Measurements from ENCODE around the gene HBQ1.
"Not testable (repeated sequence)": the region's sequence is repeated elsewhere in the genome, so short reads cannot be mapped to it uniquely, and the experiment has no call there.

The HBQ1 gene

GRCh38 chr16:211631-212180 is 31.4 kb downstream of the HBQ1 start:
- not testable (repeated sequence) for DNase-seq

- DNase-seq: no peak
These were observed 32.7 kb downstream of the HBQ1 start for GRCh38 chr16:212999-213398.

GRCh38 chr16:220021-220420 is 39.8 kb downstream of the HBQ1 start:
- DNase-seq: no peak

- no peak for DNase-seq
These were observed 48.0 kb downstream of the HBQ1 start for GRCh38 chr16:228151-228851.

GRCh38 chr16:228852-229730 is 48.8 kb downstream of the HBQ1 start, which contains the start of gene LUC7L:
TSS of gene LUC7L (minus strand) at chr16:229449. CDS start at chr16:229339, 110 bp downstream.
- DNase-seq: peak; percentile 39

- no peak for DNase-seq
These were observed 49.5 kb downstream of the HBQ1 start for GRCh38 chr16:229731-230281.

GRCh38 chr16:230351-230750 is 50.1 kb downstream of the HBQ1 start:
- DNase-seq: not testable (repeated sequence)
